Neuronal stem cell (in vitro differentiated cells): Measurements from ENCODE around the gene LGR4.
"Not testable (repeated sequence)": the region's sequence is repeated elsewhere in the genome, so short reads cannot be mapped to it uniquely, and the experiment has no call there.

Experiments used
- DNase-seq: peaks from one replicate; pipeline ENCODE4 v3.0.0-alpha.2; 2013; ENCODE audit warnings: low spot score
- H2AFZ ChIP-seq: one replicate; pipeline ENCODE4 v1.6.1; 2013; ENCODE audit warnings: mild to moderate bottlenecking, low read length, inconsistent platforms
- H2AK5ac ChIP-seq: 2 replicates; pipeline ENCODE4 v1.6.1; 2013; ENCODE audit warnings: low read depth, mild to moderate bottlenecking, inconsistent platforms, low read length, moderate library complexity, mixed read lengths
- H2BK120ac ChIP-seq: 2 replicates; pipeline ENCODE4 v1.6.1; 2013; ENCODE audit warnings: low read depth, mild to moderate bottlenecking, inconsistent platforms, low read length, moderate library complexity, mixed read lengths
- H2BK12ac ChIP-seq: one replicate; pipeline ENCODE4 v1.6.1; 2013; ENCODE audit warnings: low read length, inconsistent platforms
- H2BK15ac ChIP-seq: 2 replicates; pipeline ENCODE4 v1.6.1; 2013; ENCODE audit warnings: mild to moderate bottlenecking, low read length, inconsistent platforms, mixed read lengths
- H2BK5ac ChIP-seq: one replicate; pipeline ENCODE4 v1.6.1; 2013; ENCODE audit warnings: inconsistent platforms, mild to moderate bottlenecking, low read length, moderate library complexity
- H3K14ac ChIP-seq: one replicate; pipeline ENCODE4 v1.6.1; 2013; ENCODE audit warnings: low read length, inconsistent platforms
- H3K18ac ChIP-seq: 2 replicates; pipeline ENCODE4 v1.6.1; 2013; ENCODE audit warnings: low read length, inconsistent platforms
- H3K23ac ChIP-seq: 2 replicates; pipeline ENCODE4 v1.6.1; 2013; ENCODE audit warnings: low read depth, mild to moderate bottlenecking, mixed read lengths, low read length, inconsistent platforms; ENCODE audit not compliant: poor library complexity
- H3K27ac ChIP-seq: replicated peaks from 3 replicates; pipeline ENCODE4 v1.5.1; 2013; ENCODE audit warnings: low read length, inconsistent platforms
- H3K27me3 ChIP-seq, 3 experiments: 2 replicates each; pipeline ENCODE4 v1.6.1; 2013; ENCODE audit warnings: low read length in 3 of 3, mild to moderate bottlenecking in 2 of 3, inconsistent platforms in 1 of 3, low read depth in 1 of 3, mixed read lengths in 1 of 3, moderate library complexity in 1 of 3; ENCODE audit not compliant: control insufficient read depth in 3 of 3, insufficient read depth in 3 of 3
- H3K36me3 ChIP-seq, 2 donors: replicated peaks in 1 of 2; 2 replicates each; pipeline ENCODE4 v1.6.1; 2013; ENCODE audit warnings: low read length in 2 of 2; ENCODE audit not compliant: control insufficient read depth in 2 of 2, insufficient read depth in 2 of 2
- H3K4ac ChIP-seq: 2 replicates; pipeline ENCODE4 v1.6.1; 2013; ENCODE audit warnings: inconsistent platforms, mild to moderate bottlenecking, low read length, moderate library complexity
- H3K4me1 ChIP-seq, 2 donors: 1 replicate in 1 of 2; 2 replicates in 1 of 2; pipeline ENCODE4 v1.6.1; 2013; ENCODE audit warnings: low read length in 2 of 2, low read depth in 1 of 2; ENCODE audit not compliant: control insufficient read depth in 2 of 2, insufficient read depth in 1 of 2
- H3K4me2 ChIP-seq: one replicate; pipeline ENCODE4 v1.6.1; 2013; ENCODE audit warnings: mild to moderate bottlenecking, low read length, inconsistent platforms; ENCODE audit not compliant: insufficient read depth, poor library complexity, severe bottlenecking
- H3K4me3 ChIP-seq, 2 donors: 2 replicates each; pipeline ENCODE4 v1.5.1; 2013; ENCODE audit warnings: low read length in 2 of 2, mild to moderate bottlenecking in 2 of 2, inconsistent platforms in 1 of 2, moderate library complexity in 1 of 2
- H3K79me1 ChIP-seq: one replicate; pipeline ENCODE4 v1.6.1; 2013; ENCODE audit warnings: low read depth, mild to moderate bottlenecking, inconsistent platforms, low read length, moderate library complexity
- H3K9ac ChIP-seq: one replicate; pipeline ENCODE4 v1.6.1; 2013; ENCODE audit warnings: mild to moderate bottlenecking, low read depth, low read length, inconsistent platforms; ENCODE audit not compliant: poor library complexity
- H3K9me3 ChIP-seq, 2 donors: replicated peaks in 1 of 2; 2 replicates each; pipeline versions ENCODE3 to v1.6.1; 2013; ENCODE audit warnings: low read length in 2 of 2, mild to moderate bottlenecking in 2 of 2, inconsistent platforms in 1 of 2, low read depth in 1 of 2, mixed read lengths in 1 of 2, moderate library complexity in 1 of 2; ENCODE audit not compliant: control insufficient read depth in 2 of 2, insufficient read depth in 1 of 2
- H4K8ac ChIP-seq: one replicate; pipeline ENCODE4 v1.6.1; 2013; ENCODE audit warnings: low read depth, mild to moderate bottlenecking, inconsistent platforms, low read length, moderate library complexity
- H4K91ac ChIP-seq: one replicate; pipeline ENCODE4 v1.6.1; 2013; ENCODE audit warnings: low read length, low read depth, mild to moderate bottlenecking, inconsistent platforms; ENCODE audit not compliant: poor library complexity
- WGBS, 2 donors: extraction: QIAGEN DNeasy Blood & Tissue Kit; methylation state at CpG; one replicate each; pipeline ENCODE4 v1.1.7; 2013; ENCODE audit warnings: missing lambda C conversion rate in 2 of 2, mixed read lengths in 1 of 2; ENCODE audit not compliant: insufficient read length in 2 of 2, insufficient replicate concordance in 1 of 2; ENCODE audit errors: extremely low coverage in 2 of 2; 5-methylcytosine and 5-hydroxymethylcytosine counted together

LGR4 gene

DNA sequence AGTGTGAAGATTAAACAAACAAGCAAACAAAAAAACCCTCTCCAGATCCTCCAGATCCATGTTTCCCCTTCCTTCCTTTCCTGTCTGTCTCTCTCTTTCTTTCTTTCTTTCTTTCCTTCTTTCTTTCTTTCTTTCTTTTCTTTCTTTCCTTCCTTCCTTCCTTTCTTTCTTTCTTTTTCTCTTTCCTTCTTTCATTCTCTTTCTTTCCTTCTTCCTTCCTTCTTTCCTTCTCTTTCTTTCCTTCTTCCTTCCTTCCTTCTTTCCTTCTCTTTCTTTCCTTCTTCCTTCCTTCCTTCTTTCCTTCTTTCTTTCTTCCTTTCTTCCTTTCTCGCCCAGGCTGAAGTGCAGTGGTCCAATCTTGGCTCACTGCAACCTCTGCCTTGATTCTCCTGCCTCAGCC is 44.9 kb upstream of the LGR4 start:
- not testable (repeated sequence) for H3K18ac ChIP-seq, H3K4me3 ChIP-seq, H4K91ac ChIP-seq, H3K4me2 ChIP-seq, H2BK5ac ChIP-seq, H3K4me1 ChIP-seq, H3K4ac ChIP-seq, H3K9ac ChIP-seq, H3K14ac ChIP-seq, H3K27ac ChIP-seq, H2BK12ac ChIP-seq, H2BK120ac ChIP-seq, H2BK15ac ChIP-seq, H4K8ac ChIP-seq, H2AFZ ChIP-seq, H3K23ac ChIP-seq, H2AK5ac ChIP-seq, DNase-seq, H3K36me3 ChIP-seq, H3K9me3 ChIP-seq, H3K27me3 ChIP-seq, H3K79me1 ChIP-seq
- WGBS, 2 donors: no CpG with 5 or more reads among the region's 1 CpG

DNA sequence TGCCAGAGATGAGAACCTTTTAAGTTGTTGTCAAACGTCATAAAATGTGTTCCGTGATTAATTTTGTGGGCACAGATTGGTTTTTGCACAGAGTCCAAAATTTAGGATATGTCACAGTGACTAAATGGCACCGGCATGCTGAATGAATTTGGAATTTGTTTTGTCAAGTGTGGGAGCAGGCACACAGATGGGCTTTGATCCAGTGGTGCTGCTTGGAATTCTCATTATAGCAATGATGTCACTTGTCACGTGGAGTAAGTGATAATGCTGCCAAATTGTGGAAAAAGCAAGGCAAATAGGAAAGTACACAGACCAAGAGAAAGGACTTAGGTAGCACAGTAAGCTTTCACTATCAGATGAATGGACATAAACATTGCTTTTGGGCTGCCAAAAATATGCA is 42.0 kb upstream of the LGR4 start:
- Histone ChIP-seq H4K91ac (no peak overlapping the region), H2BK12ac (no peak overlapping the region), H3K4ac (no peak overlapping the region), H2BK5ac (no peak overlapping the region), H3K9ac (no peak overlapping the region), H3K4me1 (no peaks in the 10 kb centered on the region), H3K27ac (no peak overlapping the region), H2BK120ac (no peak overlapping the region), H3K79me1 (no peaks in the 10 kb centered on the region), H2BK15ac (no peak overlapping the region), H2AK5ac (no peak overlapping the region), H3K14ac (no peak overlapping the region), H3K9me3 (no peaks in the 10 kb centered on the region), H3K27me3 (no peaks in the 10 kb centered on the region), H3K4me2 (no peak overlapping the region), H3K18ac (no peak overlapping the region), H3K4me3 (no peak overlapping the region), H4K8ac (no peak overlapping the region), H3K36me3 (no peaks in the 10 kb centered on the region), H3K23ac (no peak overlapping the region), H2AFZ (no peak overlapping the region)
- DNase-seq: no peak
- no CpG with 5 or more reads among the region's 4 CpGs for WGBS, 2 donors

DNA sequence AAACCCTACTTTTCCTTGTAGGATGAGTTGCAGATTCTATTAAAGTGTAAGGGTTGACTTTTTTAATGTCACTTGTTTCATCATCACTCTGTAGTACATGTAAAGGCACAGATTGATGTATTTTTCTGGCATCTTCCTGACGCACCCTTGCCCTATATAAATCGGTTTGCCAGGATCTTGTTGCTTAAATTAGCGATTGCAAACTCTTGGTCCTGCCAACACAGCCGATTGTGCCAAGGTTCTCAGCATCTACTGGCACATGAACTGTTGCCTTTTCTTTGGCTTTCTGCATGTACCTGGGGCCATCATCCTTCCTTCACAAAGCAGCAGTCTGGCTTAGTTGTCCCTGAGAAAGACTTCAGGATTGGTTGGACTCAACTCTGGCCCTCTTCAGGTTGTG is 41.5 kb upstream of the LGR4 start:
- no peaks in the 10 kb centered on the region for H3K27me3 ChIP-seq
- no peak overlapping the region for H2BK120ac ChIP-seq
- H3K23ac ChIP-seq: no peak overlapping the region
- no peaks in the 10 kb centered on the region for H3K4me1 ChIP-seq
- no peak overlapping the region for H3K9ac ChIP-seq
- H3K4ac ChIP-seq: no peak overlapping the region
- no peak overlapping the region for H3K18ac ChIP-seq
- H4K91ac ChIP-seq: no peak overlapping the region
- no peak overlapping the region for H2AFZ ChIP-seq
- H2BK5ac ChIP-seq: no peak overlapping the region
- H3K14ac ChIP-seq: no peak overlapping the region
- H3K79me1 ChIP-seq: no peaks in the 10 kb centered on the region
- no peak overlapping the region for H3K4me2 ChIP-seq
- no peak overlapping the region for H3K27ac ChIP-seq
- no peak overlapping the region for H2BK12ac ChIP-seq
- H2BK15ac ChIP-seq: no peak overlapping the region
- no peak overlapping the region for H3K4me3 ChIP-seq
- H3K36me3 ChIP-seq: no peaks in the 10 kb centered on the region
- no peak for DNase-seq
- no peak overlapping the region for H2AK5ac ChIP-seq
- H4K8ac ChIP-seq: no peak overlapping the region
- no peaks in the 10 kb centered on the region for H3K9me3 ChIP-seq
- WGBS, 2 donors: no CpG with 5 or more reads among the region's 4 CpGs

DNA sequence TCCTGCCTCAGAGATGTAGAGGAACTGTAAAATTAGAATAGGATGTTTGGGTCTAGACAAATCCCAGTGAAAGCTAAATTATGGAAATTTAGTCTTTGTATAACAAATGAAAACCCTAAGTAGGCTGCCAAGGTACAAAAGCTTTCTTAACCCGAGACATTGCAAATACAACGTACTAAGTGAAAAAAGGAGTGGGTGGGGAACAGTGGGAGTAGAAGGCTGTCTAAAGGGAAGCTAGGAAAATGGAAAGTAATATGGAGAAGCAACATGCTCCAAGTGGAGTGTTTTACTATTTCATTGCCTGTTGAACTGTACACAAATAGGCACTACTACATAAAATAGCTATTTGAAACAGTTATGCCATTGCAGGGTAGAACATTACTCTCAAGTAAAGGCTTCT is 40.8 kb upstream of the LGR4 start:
- no peak for DNase-seq

More for the DNA sequence above, 40.8 kb upstream of the LGR4 start:
- Histone ChIP-seq H3K27ac (no peak overlapping the region), H3K9me3 (no peaks in the 10 kb centered on the region), H2AK5ac (no peak overlapping the region), H2BK12ac (no peak overlapping the region), H2AFZ (no peak overlapping the region), H3K9ac (no peak overlapping the region), H3K4ac (no peak overlapping the region), H2BK5ac (no peak overlapping the region), H2BK15ac (no peak overlapping the region), H3K79me1 (no peaks in the 10 kb centered on the region), H3K18ac (no peak overlapping the region), H2BK120ac (no peak overlapping the region), H4K91ac (no peak overlapping the region), H4K8ac (no peak overlapping the region), H3K36me3 (no peaks in the 10 kb centered on the region), H3K14ac (no peak overlapping the region), H3K4me3 (no peak overlapping the region), H3K27me3 (no peaks in the 10 kb centered on the region), H3K23ac (no peak overlapping the region), H3K4me1 (no peaks in the 10 kb centered on the region), H3K4me2 (no peak overlapping the region)
- WGBS, 2 donors: no CpG with 5 or more reads among the region's 2 CpGs
